ENCODE measurements around the gene IHH.

DNA sequence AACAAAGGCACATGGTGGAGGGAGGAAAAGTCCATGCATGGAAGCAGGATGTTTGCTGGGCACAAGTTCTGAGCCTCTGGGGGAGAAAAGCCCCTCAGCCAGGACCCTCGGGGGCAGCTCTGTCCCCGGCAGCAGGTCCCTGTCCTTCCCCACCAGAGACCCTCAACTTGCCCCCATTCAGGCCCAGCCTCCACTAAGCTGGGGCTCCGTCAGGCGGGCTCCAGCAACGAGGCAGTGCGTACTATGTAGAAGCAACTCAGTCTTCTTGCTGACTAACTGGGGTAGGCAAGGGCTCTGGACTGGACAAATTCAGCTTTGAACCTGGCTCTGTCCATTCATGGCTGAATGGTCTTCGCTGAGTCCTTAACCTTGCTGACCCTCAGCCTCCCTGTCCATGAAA lies 42.4 kb downstream of the IHH start:
- TF ChIP-seq, protein P1, sequence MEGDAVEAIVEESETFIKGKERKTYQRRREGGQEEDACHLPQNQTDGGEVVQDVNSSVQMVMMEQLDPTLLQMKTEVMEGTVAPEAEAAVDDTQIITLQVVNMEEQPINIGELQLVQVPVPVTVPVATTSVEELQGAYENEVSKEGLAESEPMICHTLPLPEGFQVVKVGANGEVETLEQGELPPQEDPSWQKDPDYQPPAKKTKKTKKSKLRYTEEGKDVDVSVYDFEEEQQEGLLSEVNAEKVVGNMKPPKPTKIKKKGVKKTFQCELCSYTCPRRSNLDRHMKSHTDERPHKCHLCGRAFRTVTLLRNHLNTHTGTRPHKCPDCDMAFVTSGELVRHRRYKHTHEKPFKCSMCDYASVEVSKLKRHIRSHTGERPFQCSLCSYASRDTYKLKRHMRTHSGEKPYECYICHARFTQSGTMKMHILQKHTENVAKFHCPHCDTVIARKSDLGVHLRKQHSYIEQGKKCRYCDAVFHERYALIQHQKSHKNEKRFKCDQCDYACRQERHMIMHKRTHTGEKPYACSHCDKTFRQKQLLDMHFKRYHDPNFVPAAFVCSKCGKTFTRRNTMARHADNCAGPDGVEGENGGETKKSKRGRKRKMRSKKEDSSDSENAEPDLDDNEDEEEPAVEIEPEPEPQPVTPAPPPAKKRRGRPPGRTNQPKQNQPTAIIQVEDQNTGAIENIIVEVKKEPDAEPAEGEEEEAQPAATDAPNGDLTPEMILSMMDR (IDR thresholded peaks at IDR 0.05; ENCODE audit: poor library complexity): no peak
- TF ChIP-seq EZH2phosphoT487 (IDR thresholded peaks at IDR 0.05; ENCODE audit: low read depth, severe bottlenecking, unreplicated experiment): no peak
